HG03342 (cell line): Measurements from ENCODE around the gene SSR1.
"Not testable (repeated sequence)": the region's sequence is repeated elsewhere in the genome, so short reads cannot be mapped to it uniquely, and the experiment has no call there.

Source experiments
- ATAC-seq: cut with Tn5 transposase; IDR thresholded peaks from one replicate; pipeline ENCODE4 v1.9.1; 2021; ENCODE audit warnings: mild to moderate bottlenecking, moderate library complexity; ENCODE audit not compliant: unreplicated experiment

Gene SSR1

GRCh38 chr6:7319406-7319805 lies 6.4 kb upstream of the SSR1 start:
- ATAC-seq: not testable (repeated sequence)

- no peak for ATAC-seq
Measured at GRCh38 chr6:7317538-7317937, 4.5 kb upstream of the SSR1 start.

DNA sequence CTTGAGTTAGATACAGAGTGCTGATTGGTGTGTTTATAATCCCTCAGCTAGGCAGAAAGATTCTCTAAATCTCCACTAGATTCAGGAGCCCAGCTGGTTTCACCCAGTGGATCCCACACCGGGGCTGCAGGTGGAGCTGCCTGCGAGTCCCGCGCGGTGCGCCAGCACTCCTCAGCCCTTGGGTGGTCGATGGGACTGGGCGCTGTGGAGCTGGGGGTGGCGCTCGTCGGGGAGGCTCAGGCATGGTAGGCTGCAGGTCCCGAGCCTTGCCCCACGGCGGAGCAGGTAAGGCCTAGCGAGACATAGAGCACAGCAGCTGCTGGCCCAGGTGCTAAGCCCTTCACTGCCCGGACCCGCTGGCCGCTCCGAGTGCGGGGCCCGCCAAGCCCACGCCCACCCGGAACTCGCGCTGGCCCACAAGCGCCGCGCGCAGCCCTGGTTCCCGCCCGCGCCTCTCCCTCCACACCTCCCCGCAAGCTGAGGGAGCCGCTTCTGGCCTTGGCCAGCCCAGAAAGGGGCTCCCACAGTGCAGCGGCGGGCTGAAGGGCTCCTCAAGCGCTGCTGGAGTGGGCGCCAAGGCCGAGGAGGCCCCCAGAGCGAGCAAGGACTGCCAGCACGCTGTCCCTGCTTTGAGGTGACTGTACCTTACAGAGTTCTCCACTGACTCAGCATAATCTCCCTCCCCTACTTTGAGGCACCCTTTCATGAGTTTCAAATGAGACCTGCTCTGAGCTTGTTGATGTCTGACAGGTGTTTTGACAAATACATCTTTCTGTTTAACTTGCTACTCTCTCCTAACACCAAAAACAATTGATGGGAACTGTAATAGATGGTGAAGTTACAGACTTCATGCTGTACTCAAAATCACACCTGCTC lies 3.9 kb upstream of the SSR1 start:
- ATAC-seq: no peak

GRCh38 chr6:7315948-7316365 lies 3.0 kb upstream of the SSR1 start:
- ATAC-seq: no peak

DNA sequence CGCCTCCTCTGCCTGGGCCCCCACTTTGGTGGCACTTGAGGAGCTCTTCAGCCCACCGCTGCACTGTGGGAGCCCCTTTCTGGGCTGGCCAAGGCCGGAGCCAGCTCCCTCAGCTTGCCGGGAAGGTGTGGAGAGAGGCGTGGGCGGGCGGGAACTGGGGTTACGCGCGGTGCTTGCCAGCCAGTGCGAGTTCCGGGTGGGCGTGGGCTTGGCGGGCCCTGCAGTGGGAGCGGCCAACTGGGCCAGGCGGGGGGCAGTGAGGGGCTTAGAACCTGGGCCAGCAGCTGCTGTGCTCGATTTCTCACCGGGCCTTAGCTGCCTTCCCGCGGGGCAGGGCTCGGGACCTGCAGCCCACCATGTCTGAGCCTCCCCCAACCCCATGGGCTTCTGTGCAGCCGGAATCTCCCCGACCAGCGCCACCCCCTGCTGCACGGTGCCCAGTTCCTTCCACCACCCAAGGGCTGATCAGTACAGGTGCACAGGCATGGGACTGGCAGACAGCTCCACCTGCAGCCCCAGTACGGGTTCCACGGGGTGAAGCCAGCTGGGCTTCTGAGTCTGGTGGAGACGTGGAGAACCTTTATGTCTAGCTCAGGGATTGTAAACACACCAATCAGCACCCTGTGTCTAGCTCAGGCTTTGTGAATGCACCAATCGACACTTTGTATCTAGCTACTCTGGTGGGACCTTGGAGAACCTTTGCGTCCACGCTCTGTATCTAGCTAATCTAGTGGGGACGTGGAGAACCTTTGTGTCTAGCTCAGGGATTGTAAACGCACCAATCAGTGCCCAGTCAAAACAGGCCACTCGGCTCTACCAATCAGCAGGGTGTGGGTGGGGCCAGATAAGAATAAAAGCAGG lies 2.3 kb upstream of the SSR1 start:
- not testable (repeated sequence) for ATAC-seq

- ATAC-seq: no peak
Measured at GRCh38 chr6:7314414-7314813, 1.4 kb upstream of the SSR1 start.

GRCh38 chr6:7313505-7314165 lies 636 bp upstream of the SSR1 start:
- peak; percentile 1 for ATAC-seq

- no peak for ATAC-seq
Measured at GRCh38 chr6:7311917-7312615, 933 bp downstream of the SSR1 start.

GRCh38 chr6:7311176-7311575 lies 1.8 kb downstream of the SSR1 start:
- ATAC-seq: no peak

GRCh38 chr6:7309050-7309449 lies 3.9 kb downstream of the SSR1 start:
- ATAC-seq: no peak

DNA sequence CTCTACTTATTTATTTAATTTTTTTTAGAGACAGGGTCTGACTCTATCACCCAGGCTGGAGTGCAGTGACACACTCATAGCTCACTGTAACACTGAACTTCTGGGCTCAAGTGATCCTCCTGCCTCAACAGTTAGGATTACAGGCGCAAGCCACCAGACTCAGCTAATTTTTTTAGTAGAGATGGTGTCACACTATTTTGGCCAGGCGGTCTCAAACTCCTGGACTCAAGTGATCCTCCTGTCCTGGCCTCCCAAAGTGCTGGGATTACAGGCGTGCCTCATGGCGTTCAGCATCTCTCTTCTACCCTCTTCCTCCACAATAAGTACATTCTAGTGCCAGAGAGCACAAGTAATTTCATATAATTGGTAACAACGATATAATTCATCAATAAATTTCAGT lies 5.5 kb downstream of the SSR1 start:
- no peak for ATAC-seq

GRCh38 chr6:7304821-7305220 lies 8.2 kb downstream of the SSR1 start:
- ATAC-seq: no peak

DNA sequence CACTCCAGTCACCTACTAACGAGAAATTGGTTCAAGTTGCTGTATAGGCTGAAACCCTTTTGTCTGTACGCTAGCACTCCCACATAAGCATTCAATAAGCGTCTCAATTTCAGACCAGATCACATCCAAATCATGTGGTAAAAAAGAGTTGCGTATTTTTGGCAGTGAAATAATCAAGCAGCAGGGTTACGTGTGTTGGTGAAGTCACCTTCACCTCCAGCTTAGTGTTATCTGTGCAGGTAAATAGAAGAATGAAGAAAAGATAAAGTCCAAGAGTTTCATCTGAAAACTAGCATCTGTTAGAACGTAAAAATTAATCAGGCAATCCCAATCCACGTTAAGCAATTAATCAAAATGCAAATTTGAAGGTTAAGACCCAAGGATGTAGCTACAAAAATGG lies 11.3 kb downstream of the SSR1 start:
- ATAC-seq: no peak

DNA sequence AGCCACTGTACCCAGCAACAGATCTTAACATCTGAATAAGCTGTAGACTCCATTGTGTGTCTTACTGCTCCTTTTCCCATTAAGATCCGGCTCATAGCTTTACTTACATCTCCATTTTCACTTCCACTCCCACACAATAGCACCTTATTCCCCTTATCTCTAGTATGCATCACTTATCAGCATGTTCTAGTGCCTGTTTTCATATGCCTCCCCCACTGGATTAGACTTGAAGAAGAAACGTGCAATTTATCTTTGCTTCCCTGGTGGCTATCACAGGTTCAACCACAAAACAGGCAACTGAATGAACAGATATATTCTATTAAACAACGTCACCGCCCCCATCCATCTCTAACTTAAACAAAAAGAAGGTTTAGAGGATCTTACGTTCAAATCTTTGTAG lies 12.1 kb downstream of the SSR1 start:
- no peak for ATAC-seq

DNA sequence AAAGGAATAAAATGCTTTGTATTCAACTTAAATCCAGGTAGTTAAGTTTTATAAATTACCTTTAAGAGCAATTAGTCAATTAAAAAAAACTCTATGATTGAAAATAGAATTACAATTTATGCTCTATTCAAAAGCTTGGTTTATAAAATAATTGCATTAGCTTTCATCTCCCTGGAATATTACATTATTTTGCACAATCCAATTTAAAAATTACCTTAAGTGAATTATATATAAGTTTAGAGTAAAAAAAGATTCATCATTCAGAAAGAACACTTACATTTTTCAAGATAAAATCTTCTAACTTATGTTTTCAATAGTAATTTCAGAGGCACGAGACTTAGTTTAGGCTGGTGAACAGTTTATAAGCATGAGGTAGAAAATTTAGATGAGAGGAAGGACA lies 14.9 kb downstream of the SSR1 start:
- ATAC-seq: no peak

DNA sequence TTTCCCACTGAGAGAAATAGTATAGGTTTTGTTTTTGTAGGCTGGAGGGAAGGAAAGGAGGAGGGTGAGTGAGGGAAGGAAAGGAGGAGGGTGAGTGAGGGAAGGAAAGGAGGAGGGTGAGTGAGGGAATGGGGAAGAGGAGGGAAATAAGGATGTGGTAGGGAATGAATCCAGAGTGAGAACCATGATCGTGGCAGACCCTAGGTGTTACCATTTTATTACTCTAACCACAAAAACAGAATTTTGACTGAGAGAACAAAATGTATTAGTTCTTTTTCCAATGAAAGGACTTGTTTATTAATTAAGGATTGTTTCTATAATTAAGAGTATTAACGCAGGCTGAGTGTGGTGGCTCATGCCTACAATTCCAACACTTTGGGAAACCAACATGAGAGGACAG lies 16.4 kb downstream of the SSR1 start:
- no peak for ATAC-seq

DNA sequence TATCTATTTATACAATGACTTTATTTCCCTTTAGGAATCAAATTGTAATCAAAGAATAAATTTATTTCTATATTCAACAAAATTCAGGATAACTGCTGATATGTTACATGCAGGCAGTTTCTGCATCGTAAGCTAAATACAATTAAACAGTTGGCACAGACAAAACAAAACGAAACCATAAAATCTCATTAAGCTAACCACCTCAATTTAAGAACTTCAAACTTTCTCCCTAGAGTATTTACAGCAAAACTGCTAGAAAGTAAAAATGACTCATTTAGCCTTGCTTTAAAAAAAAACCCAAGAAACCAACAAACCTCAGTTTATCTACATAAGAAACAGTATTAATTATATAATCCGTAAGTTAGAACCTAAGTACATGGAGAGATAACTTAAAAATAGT lies 17.1 kb downstream of the SSR1 start:
- ATAC-seq: no peak

- no peak for ATAC-seq
Measured at GRCh38 chr6:7292596-7293255, 20.3 kb downstream of the SSR1 start.

GRCh38 chr6:7290079-7290478 lies 22.9 kb downstream of the SSR1 start:
- ATAC-seq: no peak

DNA sequence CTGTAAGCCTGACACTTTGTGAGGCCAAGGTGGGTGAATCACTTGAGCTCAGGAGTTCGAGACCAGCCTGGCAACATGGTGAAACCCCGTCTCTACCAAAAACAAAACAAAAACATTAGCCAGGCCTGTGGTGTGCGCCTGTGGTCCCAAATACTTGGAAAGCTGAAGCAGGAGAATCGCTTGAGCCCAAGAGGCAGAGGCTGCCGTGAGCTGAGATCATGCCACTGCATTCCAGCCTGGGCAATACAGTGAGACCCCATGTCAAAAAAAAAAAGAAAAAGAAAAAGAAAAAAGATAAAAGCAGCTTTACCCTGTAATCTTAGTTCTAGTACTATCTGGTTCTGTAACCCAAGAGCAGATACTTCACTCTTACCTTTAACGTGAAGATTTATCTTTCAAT lies 27.6 kb downstream of the SSR1 start:
- no peak for ATAC-seq
